Testis (tissue), 3 donors: ENCODE results near the gene PPP2R2C. TPM values are rescaled to one million over a fixed set of nuclear protein-coding genes. Genes with fewer than 3 reads are reported as not detected.

Experiments used
- DNase-seq: peaks from one replicate; pipeline ENCODE4 v3.0.0-alpha.2; 2019
- H3K27ac ChIP-seq, 2 donors: fragments of 200-600 bp; sonication (generic); one replicate each; pipeline ENCODE4 v1.5.1; 2019
- H3K27me3 ChIP-seq: fragments of 200-600 bp; sonication (generic); one replicate; pipeline ENCODE4 v1.5.1; 2019
- H3K36me3 ChIP-seq: fragments of 200-600 bp; sonication (generic); one replicate; pipeline ENCODE4 v1.5.1; 2017; ENCODE audit warnings: low read depth; ENCODE audit errors: missing control alignments
- H3K4me1 ChIP-seq: fragments of 200-600 bp; sonication (generic); one replicate; pipeline ENCODE4 v1.5.1; 2019
- H3K4me3 ChIP-seq, 2 donors: fragments of 200-600 bp; sonication (generic); one replicate each; pipeline ENCODE4 v1.5.1; 2017 to 2019
- H3K9me3 ChIP-seq: fragments of 200-600 bp; sonication (generic); one replicate; pipeline ENCODE4 v1.5.1; 2017
- CTCF ChIP-seq, 3 experiments: fragments of 450-650 bp in 2 of 3; fragments of 200-600 bp in 1 of 3; sonication (generic) in 1 of 3; IDR thresholded peaks; one replicate each; pipeline ENCODE4 v1.5.1; 2016 to 2019; ENCODE audit warnings: antibody characterized with exemption in 3 of 3, mild to moderate bottlenecking in 2 of 3, moderate library complexity in 1 of 3
- POLR2A ChIP-seq: fragments of 450-650 bp; IDR thresholded peaks from one replicate; pipeline ENCODE4 v1.6.1; 2017; ENCODE audit warnings: antibody characterized with exemption, mild to moderate bottlenecking, moderate library complexity
- WGBS, 2 donors: methylation state at CpG; one replicate each; pipeline ENCODE4 v1.1.5; 2018; 5-methylcytosine and 5-hydroxymethylcytosine counted together
- intact Hi-C: fragments of 100-400 bp; cut with DNase I; formaldehyde crosslinking; loops from one replicate; pipeline ENCODE4 v1.15.1; 2023; ENCODE audit warnings: low total_unique reads
- polyA plus RNA-seq: library from polyadenylated mRNA; stranded (reverse); fragments of 350-450 nt; fragmentation: Illumina TruSeq; extraction: RNeasy Lipid Tissue Mini Kit (QIAGEN cat#74804); gene quantifications from one replicate; pipeline ENCODE4 v1.2.3, GENCODE V29; 2014; ENCODE audit warnings: low read depth, low replicate concordance; ENCODE audit not compliant: insufficient read depth
- total RNA-seq, 2 donors: library from RNA; depleted of rRNA; stranded (reverse); fragments of >200 nt; gene quantifications; one replicate each; pipeline ENCODE4 v1.2.3, GENCODE V29; 2016

Gene PPP2R2C
- total and polyA plus RNA-seq, 3 donors from 2014 or later: 7.9 to 20.4 (median 13.1) TPM

DNA sequence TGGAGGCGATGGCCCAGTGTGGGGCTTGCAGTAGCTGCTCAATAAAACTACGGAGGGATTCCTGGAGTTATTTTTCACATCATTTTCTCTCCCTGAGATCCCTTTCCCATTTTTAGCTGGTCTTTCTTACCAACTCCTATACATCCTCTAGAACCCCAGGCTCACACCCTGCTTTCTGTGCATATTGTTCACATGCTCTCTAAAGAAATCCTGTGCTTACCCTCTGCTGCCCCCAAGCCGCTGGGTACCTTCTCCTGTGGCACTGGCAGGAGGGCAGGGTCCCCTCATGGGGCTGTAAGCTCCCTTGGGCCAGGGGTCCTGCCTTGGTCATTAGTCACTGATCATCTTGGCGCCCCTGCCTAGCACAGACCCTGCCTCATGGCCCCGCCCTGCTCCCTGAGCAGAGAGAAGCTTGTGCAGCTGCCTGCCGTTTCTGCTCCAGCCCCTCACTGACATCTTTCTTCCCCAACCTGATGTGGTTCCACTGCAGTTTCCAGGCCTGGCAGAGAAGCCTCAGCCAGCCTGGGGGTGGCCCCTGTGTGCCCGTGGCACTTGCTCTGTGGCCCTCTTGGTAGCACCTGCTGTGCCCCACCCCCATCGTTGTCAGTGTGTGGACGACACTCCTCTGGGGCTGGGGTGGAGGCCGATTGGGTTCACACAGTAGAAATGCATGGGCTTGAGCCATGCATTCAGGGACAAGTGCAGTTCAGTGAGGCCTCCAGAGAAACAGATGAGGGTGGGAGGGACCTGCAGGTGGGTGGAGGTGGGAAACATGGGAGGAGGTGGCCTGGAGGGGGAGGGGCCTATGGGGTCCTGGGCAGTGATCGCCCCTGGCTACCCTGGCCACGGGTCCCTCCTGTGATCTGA lies 133.2 kb downstream of the PPP2R2C start:
- Histone ChIP-seq H3K4me3 (no peak overlapping the region), H3K27ac (no peak overlapping the region), H3K9me3 (no peaks in the 10 kb centered on the region), H3K27me3 (no peaks in the 10 kb centered on the region), H3K4me1 (no peaks in the 10 kb centered on the region), H3K36me3 (no peaks in the 10 kb centered on the region)
- intact Hi-C loops: loop anchor here (10.0 kb wide), 1 partner anchor 206 kb away; no protein-coding TSS in a partner anchor
- DNase-seq: no peak
- TF ChIP-seq CTCF (IDR thresholded peaks at IDR 0.05) (no peak), POLR2A (no peak)
- WGBS, 2 donors: 87 to 88% methylated on average over 8 to 12 of the region's 12 CpGs

GRCh38 chr4:6338175-6338950 lies 134.1 kb downstream of the PPP2R2C start:
- no peaks in the 10 kb centered on the region for H3K27me3 ChIP-seq
- no peak overlapping the region for H3K4me3 ChIP-seq
- intact Hi-C loops: loop anchor here (10.0 kb wide), 1 partner anchor 206 kb away; no protein-coding TSS in a partner anchor
- DNase-seq: no peak
- H3K36me3 ChIP-seq: no peaks in the 10 kb centered on the region
- no peaks in the 10 kb centered on the region for H3K9me3 ChIP-seq
- H3K4me1 ChIP-seq: no peaks in the 10 kb centered on the region
- TF ChIP-seq POLR2A: no peak
- TF ChIP-seq CTCF (IDR thresholded peaks at IDR 0.05): no peak
- WGBS, 2 donors: 79 to 89% methylated on average over 14 of the region's 14 CpGs
- H3K27ac ChIP-seq: no peak overlapping the region

DNA sequence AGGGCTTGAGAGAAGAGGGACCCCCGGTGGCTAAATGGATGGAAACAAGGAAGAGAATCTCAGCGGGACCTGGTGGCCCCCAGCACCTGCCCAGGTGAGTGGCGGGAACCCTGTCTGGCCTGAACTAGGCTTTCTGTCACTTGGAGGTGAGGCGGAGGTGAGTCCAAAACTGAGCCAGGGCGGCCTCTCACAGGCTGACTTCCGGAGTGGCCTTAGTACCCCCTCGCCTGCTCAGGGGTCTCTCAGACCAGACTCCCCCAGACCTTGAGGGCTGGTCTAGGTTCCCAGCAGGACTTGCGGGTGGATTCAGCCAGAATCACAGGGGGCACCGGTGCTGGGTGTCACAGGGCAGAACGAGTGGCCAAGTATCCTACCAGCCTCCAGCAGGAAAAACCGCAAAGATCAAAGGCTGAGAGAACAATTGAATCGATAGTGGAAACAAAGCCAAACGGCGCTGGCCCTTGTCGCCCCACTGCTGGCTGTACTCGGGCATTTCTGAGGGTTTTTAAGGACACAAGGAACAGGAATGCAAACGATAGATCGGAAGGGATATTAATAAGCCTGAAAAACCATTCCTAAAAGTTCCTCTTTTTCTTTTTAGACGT lies 135.0 kb downstream of the PPP2R2C start:
- TF ChIP-seq POLR2A: no peak
- no peak for TF ChIP-seq CTCF (IDR thresholded peaks at IDR 0.05)
- Histone ChIP-seq H3K27ac (no peak overlapping the region), H3K4me1 (no peaks in the 10 kb centered on the region), H3K9me3 (no peaks in the 10 kb centered on the region), H3K4me3 (no peak overlapping the region), H3K36me3 (no peaks in the 10 kb centered on the region), H3K27me3 (no peaks in the 10 kb centered on the region)
- intact Hi-C loops: loop anchor here (10.0 kb wide), 1 partner anchor 207 kb away; no protein-coding TSS in a partner anchor
- no peak for DNase-seq
- 57 to 65% methylated on average over 16 to 18 of the region's 19 CpGs for WGBS, 2 donors

- Histone ChIP-seq H3K36me3 (no peaks in the 10 kb centered on the region), H3K27me3 (no peaks in the 10 kb centered on the region), H3K27ac (no peak overlapping the region), H3K9me3 (no peaks in the 10 kb centered on the region), H3K4me3 (no peak overlapping the region), H3K4me1 (no peaks in the 10 kb centered on the region)
- WGBS, 2 donors: 77 to 78% methylated on average over 13 of the region's 13 CpGs
- TF ChIP-seq POLR2A (no peak), CTCF (IDR thresholded peaks at IDR 0.05) (no peak)
- intact Hi-C loops: loop anchor here (10.0 kb wide), 1 partner anchor 209 kb away; no protein-coding TSS in a partner anchor
- DNase-seq: no peak
These were observed 136.2 kb downstream of the PPP2R2C start for GRCh38 chr4:6336166-6336565.
